Suppressor macrophage (primary cell): ENCODE measurements around the gene OGG1.
A peak's percentile ranks its signal among the peaks of the same experiment; 100 is the strongest.
"Not testable (repeated sequence)": the region's sequence is repeated elsewhere in the genome, so short reads cannot be mapped to it uniquely, and the experiment has no call there.

Source experiments
- DNase-seq, 4 experiments: peaks; one replicate each; pipeline ENCODE4 v3.0.0-alpha.2; 2020 to 2022

OGG1 gene

DNA sequence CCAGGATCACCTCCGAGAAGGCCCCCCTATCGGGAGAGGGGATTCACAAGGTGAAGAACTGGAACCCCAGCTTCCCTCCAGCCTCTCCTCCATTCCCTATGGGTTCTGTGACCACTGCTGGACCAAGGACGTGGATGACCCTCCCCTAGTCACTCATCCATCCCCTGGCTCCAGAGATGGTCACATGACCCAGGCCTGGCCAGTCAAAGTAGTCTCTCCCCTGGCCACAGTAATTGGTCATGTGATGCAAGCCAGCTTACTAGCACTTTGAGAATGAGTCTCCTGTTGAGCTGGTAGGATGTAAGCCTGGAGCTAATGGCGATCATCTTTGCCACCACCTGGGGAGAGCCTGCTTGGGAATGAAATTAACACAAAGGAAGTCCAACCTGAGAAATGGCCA, 16.1 kb downstream of the OGG1 start:
- no peak for DNase-seq

- DNase-seq, result peak; percentile 58 to 76 (median 71)
These were observed 17.7 kb downstream of the OGG1 start for GRCh38 chr3:9767418-9767817.

DNA sequence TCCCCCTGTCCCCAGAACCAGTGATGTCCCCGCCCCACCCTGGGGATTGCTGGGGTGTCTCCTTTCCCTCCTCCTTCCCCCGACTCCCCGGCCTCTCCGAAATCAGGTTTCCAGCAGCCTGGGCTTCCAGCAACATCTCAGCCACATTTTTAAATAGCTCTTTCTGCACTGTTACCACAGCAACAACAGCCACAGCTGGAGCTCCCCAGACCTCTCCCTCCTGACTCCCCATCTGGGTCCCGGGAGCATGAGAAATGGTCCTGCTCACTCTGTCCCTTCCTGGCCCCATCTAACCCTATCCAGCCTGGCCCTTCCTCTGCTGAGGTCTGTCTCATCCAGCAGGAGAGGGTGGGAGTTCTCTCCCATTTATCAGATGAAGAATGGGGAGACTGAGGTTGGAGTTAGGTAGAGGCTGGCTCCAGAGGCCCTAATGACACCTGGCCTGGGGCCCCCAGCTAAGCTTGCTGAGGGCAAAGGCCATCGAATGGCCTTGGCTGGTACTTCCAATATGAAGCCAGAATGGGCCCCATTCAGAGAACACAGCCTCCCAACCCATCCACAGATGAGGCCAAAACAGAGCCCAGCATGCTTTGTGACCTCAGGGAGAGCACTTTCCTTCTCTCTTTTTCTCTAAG, 18.5 kb downstream of the OGG1 start:
- no peak for DNase-seq

DNA sequence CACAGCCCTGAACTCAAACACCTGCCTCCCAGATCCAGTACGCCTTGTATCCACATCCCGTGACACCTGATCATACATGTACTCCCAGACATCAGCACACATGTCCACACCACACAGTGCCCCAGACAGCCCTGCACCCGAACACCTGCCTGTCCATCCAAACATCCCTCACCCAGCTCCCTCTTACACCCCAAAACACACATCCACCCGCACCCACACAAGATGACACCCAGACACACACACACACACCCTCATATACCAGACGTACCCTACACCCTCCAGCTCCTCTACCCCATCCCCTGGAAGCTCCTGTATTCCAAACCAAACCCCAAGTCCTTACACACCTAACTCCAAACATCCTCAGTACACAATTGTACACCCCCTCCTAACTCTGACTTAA, 19.3 kb downstream of the OGG1 start:
- DNase-seq, result no peak

GRCh38 chr3:9769426-9770275, 19.9 kb downstream of the OGG1 start, which contains the start of gene CAMK1:
TSS of gene CAMK1 (minus strand) at chr3:9769947. CDS start at chr3:9767749, 2,198 bp downstream.
- peak; percentile 80 to 94 (median 86) for DNase-seq

GRCh38 chr3:9770276-9770812, 20.6 kb downstream of the OGG1 start:
- DNase-seq, result peak in 2 of 4 experiments; percentile 28 to 39

DNA sequence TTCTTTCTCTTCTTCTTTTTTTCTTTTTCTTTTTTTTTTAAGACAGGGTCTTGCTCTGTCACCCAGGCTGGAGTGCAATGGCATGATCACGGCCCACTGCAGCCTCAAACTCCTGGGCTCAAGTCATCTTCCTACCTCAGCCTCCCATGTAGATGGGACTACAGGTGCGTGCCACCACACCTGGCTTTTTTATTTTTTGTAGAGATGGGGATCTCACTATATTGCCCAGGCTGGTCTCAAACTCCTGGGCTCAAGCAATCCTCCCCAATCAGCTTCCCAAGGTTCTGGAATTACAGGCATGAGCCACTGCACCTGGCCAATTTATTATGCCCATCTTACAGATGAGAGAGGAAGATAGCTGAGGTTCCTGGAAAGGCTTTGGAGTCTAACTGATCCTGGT, 21.3 kb downstream of the OGG1 start:
- not testable (repeated sequence) for DNase-seq

DNA sequence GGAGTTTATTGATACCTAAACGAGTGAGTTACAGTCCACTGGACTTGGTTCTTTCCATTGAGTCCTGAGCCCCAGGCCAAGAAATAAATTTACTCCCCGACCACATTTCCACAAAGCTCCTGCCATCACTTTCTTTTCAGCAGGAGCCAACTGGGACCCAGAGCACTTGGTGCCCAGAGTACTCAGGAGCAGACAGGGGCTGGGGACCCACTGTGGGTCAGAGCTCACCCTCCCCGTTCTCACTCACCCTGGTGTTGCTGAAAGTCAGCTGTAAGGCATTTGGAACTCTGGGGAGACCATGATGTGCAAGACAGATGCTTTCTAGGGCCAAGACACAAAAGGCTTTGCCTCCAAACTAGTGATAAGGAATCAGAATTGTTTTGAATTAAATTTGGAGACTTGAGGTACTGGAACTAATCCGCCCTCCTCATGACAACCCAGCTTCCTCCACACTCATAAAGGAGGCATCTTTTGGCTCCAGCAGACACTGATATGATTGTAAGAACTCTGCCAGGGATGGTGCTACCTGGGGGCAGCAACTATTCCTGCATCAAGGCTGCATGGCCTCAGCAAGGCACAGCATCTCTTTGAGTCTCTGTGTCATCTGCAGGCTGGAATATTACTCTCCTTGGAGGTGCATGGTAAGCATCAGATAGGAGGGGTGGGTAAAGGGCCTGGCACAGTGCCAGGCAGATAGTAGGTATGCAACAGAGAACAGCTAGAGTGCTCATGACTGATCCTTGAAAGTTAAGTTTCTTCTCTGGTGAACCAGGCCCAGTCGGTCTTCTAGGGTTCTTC, 27.3 kb downstream of the OGG1 start:
- DNase-seq, result peak in 2 of 4 experiments; percentile 27 to 71

- DNase-seq, result peak in 2 of 4 experiments; percentile 49 to 66
These were observed 27.9 kb downstream of the OGG1 start for GRCh38 chr3:9777694-9778021.

DNA sequence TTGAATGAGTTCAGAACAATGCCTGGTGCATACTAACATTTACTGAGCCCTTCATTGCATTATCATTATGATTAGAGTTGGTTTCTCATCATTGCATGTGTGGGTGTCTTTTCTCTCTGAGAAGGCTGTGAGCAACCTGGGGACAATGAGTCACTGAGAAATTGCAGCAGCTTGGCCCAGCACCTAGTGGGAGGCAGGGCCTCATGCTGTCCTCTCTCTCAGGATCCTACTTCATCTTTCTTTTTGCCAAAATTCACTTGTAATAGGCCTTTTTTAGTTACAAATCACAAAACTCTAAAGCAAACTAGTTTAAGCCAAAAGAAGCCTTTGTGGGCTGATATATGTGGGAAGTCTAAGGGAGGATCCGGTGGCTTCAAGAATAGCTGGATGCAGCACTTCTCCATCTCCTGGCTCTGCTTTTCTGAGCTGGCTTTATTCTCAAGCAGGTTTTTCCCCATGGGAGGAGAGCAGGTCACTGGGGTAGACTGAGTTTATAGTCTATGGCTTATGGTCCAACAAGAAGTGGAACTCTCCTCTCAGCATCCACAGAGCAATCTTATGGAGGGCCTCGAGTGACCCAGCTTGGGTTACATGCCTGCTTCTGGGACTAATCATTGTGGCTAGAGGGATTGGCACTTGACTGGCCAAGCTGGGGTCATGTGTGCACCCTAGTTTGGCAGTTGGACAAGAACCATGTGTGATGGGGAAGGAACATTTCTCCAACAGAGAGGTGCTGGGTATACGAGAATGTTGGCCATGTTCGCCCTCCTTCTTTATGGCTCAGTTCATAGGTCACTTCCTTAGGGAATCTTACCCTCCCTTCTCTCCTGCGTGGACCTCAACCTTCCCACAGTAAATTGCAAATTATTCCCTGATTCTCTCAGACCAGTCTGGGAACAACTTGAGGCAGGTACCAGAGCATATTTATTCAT, 28.7 kb downstream of the OGG1 start:
- peak; percentile 70 to 90 (median 84) for DNase-seq

DNA sequence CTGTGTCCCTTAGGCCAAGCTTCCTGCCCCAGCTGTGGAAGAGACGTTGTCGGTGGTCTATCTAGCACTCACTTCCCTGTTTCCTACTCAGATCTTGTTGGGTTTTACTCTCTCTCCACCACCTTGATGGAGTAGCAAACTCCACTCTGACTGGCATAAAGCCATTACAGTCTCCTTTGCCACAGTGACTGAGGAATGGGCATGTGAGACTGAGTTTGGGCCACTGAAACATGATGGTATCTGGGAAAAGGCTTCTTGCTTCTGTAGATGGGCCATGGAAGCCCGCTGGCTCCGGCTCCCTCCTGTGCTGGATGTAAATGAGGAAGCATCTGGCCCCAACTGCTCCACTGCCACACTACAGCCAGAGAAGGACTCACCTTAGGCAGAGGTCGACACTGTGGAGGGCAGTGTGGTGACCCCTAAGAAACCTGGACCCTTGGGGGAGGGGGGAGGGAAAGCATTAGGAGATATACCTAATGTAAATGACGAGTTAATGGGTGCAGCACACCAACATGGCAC, 29.4 kb downstream of the OGG1 start:
- peak; percentile 27 to 55 (median 42) for DNase-seq

DNA sequence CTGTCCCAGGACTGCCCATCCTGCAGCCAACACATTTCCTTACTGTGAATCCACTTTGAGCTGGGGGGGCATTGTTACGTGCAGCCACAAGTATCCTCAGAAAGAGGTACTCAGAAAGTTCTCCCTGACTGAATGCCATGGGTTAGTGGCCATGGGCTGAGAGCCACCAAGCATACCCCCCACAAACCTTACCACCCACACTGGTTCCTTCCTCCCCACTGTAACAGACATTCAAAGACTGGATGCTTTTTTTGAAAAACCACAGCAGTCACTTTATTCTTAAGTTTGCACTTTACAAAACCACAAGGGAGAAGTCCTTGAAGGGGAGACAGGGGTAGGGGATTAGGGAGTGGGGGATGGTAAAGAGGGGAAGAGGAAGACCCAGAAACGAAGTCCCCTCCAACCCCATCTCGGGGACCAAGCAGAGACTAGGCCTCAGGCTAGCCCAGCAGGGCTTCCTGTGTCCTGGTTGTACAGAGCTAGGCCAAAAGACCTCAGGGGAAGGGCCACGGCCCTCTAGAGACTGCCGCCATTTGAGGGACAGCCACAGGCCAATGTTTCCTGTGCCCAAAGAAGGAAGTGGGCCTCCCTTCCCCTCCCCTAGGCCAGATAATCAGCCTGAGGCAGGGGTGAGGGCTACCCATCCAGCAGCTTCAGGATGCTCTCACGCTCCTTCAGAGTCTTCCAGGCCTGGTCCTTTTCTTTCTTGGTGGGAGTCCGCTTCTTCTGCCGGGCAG, 30.1 kb downstream of the OGG1 start:
- DNase-seq, result peak; percentile 72 to 85 (median 84)

- peak in 3 of 4 experiments; percentile 22 to 55 (median 45) for DNase-seq
These were observed 30.7 kb downstream of the OGG1 start for GRCh38 chr3:9780458-9780812.

- no peak for DNase-seq
These were observed 31.2 kb downstream of the OGG1 start for GRCh38 chr3:9780910-9781309.

DNA sequence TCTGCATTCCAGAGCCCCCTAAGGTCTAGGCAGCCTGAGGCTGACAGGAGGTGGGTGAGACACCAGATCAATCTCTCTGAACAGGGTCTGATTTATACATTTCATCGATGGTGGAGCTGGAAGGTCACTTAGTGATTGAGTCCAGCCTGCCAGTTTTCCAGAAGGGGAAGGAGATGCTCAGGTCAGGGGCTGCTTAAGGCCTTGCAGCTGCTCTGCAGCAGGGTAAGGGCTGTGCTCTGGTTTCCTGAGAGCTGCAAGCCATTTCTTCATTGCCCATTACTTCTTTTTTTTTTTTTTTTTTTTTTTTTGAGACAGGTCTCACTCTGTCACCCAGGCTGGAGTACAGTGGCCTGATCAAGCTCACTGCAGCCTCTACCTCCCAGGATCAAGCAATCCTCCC, 31.8 kb downstream of the OGG1 start:
- DNase-seq, result peak; percentile 9 to 60 (median 50)

GRCh38 chr3:9781978-9782603, 32.3 kb downstream of the OGG1 start:
- peak in 3 of 4 experiments; percentile 35 to 44 (median 39) for DNase-seq

DNA sequence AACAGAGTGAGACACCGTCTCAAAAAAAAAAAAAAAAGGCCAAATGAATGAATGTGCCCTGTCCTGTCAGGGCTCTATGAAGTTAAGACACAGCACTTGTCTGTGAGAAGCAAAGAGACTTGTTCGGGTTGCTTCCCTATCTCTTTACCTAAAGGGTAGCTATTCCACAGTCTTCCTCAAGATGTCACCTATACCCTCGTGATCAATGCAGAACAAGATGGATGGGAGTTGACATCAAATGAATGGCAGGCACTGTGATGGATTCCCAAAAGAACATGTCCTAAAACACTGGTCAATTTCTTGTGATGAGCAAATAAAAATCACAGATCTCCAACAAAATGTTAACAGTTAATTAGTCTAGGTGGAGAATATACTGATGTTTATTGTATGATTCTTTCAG, 33.0 kb downstream of the OGG1 start:
- DNase-seq, result peak in 2 of 4 experiments; percentile 26 to 35

DNA sequence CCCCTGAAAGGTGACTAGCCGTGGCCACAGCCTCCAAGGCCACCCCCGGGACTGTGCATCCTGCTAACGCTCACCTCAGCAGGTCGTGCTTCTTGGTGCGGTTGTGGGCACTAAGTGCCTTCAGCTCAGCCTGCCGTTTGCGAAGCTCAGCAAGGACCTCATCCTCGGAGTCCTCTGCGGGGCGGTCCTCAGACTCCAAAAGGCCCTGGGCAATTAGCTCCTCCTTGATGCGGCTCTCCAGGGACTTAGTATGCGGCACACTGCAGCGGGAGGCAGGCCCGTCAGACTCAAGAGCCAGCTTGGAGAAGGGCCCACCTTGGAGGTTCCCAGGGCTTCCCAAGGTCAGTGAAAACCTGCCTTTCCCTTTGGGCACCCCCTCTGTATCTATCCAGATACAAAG, 34.2 kb downstream of the OGG1 start:
- no peak for DNase-seq

DNA sequence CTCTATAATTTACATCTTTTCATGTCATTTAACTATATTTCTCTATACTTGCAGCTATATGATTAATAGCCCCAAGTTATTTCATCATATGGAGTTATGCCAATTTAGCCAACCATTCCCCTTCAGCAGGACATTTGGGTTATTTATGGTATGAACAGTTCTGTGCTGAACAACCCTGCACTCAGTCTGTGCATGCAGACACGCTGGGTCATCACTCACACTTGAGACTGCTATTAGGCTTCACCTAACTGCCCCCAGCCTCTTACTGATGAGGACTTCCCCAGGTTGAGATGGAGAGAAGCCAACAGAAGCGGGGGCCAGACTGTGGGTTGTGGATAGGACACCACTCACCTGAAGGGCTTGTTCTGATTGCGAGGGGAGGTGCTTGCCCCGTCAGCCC, 35.2 kb downstream of the OGG1 start:
- no peak for DNase-seq

DNA sequence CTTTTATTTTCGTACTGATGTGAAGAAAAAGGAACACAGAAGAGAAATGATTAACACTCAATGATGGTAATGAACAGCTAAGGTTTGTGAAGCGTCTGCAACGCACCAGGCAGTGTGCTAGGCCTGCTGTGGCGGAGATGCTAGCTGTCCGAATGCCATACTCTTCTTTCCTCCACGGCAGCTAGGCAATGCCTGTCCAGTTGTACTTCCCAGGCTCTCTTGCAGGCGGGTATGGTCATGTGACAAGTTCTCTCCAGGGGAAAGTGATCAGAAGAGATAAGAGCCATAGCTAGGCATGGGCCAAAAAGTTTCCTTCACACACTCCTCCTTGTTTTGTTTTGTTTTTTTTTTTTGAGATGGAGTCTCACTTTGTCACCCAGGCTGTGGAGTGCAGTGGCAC, 35.9 kb downstream of the OGG1 start:
- no peak for DNase-seq
